IMR-90 (cell line): ENCODE measurements around the gene ADD2. TPM values are rescaled to one million over a fixed set of nuclear protein-coding genes. Genes with fewer than 3 reads are reported as not detected.

ENCODE experiments used
- ATAC-seq: fragments of 200-7000 bp; cut with Tn5 transposase; 2 replicates; pipeline ENCODE4 v1.9.1; 2020; ENCODE audit warnings: low read depth, mild to moderate bottlenecking, moderate library complexity
- BruUV-seq: library from RNA; stranded (reverse); fragments of 400-500 nt; replicated peaks from 2 replicates; lab custom pipeline; 2021; lab: Mats Ljungman, UMichigan
- CTCF ChIA-PET: fragments of 300-600 bp; formaldehyde crosslinking; extraction: SDS; loops from one replicate; lab custom pipeline; 2021; ENCODE audit warnings: antibody characterized with exemption; lab: Yijun Ruan, JAX
- POLR2A ChIA-PET: fragments of 300-600 bp; sonication (Branson Sonifier 250); formaldehyde crosslinking; loops from one replicate; lab custom pipeline; 2022; ENCODE audit warnings: antibody characterized with exemption; ENCODE audit not compliant: unreplicated experiment; lab: Charles Lee
- DNase-seq: peaks from one replicate; pipeline ENCODE4 v3.0.0; 2013
- H2AFZ ChIP-seq: replicated peaks from 2 replicates; pipeline ENCODE3; 2013; ENCODE audit warnings: low read length, mild to moderate bottlenecking; ENCODE audit not compliant: poor library complexity
- H2AK5ac ChIP-seq: 2 replicates; pipeline ENCODE4 v1.6.1; 2013; ENCODE audit warnings: low read depth, low read length, inconsistent platforms
- H2AK9ac ChIP-seq: replicated peaks from 2 replicates; pipeline ENCODE3; 2013; ENCODE audit warnings: mild to moderate bottlenecking, low read depth, low read length, moderate library complexity; ENCODE audit not compliant: poor library complexity
- H2BK120ac ChIP-seq: 2 replicates; pipeline ENCODE4 v1.6.1; 2013; ENCODE audit warnings: low read depth, low read length, inconsistent platforms
- H2BK15ac ChIP-seq: 3 replicates; pipeline ENCODE4 v1.6.1; 2013; ENCODE audit warnings: low read depth, low read length, inconsistent platforms
- H2BK20ac ChIP-seq: 2 replicates; pipeline ENCODE4 v1.6.1; 2013; ENCODE audit warnings: low read depth, mild to moderate bottlenecking, inconsistent platforms, low read length, moderate library complexity
- H2BK5ac ChIP-seq: 2 replicates; pipeline ENCODE4 v1.6.1; 2013; ENCODE audit warnings: mild to moderate bottlenecking, low read depth, low read length, inconsistent platforms; ENCODE audit not compliant: poor library complexity, severe bottlenecking
- H3K14ac ChIP-seq: replicated peaks from 2 replicates; pipeline ENCODE4 v1.6.1; 2013; ENCODE audit warnings: low read depth, low read length, inconsistent platforms
- H3K18ac ChIP-seq: 2 replicates; pipeline ENCODE4 v1.6.1; 2013; ENCODE audit warnings: low read depth, low read length, control low read depth
- H3K23ac ChIP-seq: 2 replicates; pipeline ENCODE4 v1.6.1; 2013; ENCODE audit warnings: low read depth, low read length, inconsistent platforms
- H3K27ac ChIP-seq: 2 replicates; pipeline ENCODE4 v1.5.1; 2013; ENCODE audit warnings: mild to moderate bottlenecking, control low read depth, low read length; ENCODE audit not compliant: insufficient read depth
- H3K27me3 ChIP-seq: 2 replicates; pipeline ENCODE4 v1.6.1; 2013; ENCODE audit warnings: low read length; ENCODE audit not compliant: control insufficient read depth, insufficient read depth
- H3K36me3 ChIP-seq: 2 replicates; pipeline ENCODE4 v1.6.1; 2013; ENCODE audit warnings: low read length, mixed read lengths; ENCODE audit not compliant: control insufficient read depth, insufficient read depth
- H3K4ac ChIP-seq: 2 replicates; pipeline ENCODE4 v1.6.1; 2013; ENCODE audit warnings: low read depth, low read length, inconsistent platforms
- H3K4me1 ChIP-seq: 2 replicates; pipeline ENCODE4 v1.6.1; 2013; ENCODE audit warnings: low read length, mixed read lengths; ENCODE audit not compliant: control insufficient read depth, insufficient read depth
- H3K4me2 ChIP-seq: 2 replicates; pipeline ENCODE4 v1.6.1; 2013; ENCODE audit warnings: low read depth, mild to moderate bottlenecking, control low read depth, low read length, moderate library complexity
- H3K4me3 ChIP-seq: 2 replicates; pipeline ENCODE4 v1.5.1; 2013; ENCODE audit warnings: low read depth, mild to moderate bottlenecking, control low read depth, low read length, moderate library complexity; ENCODE audit not compliant: insufficient read depth
- H3K56ac ChIP-seq: 2 replicates; pipeline ENCODE4 v1.6.1; 2013; ENCODE audit warnings: low read length, inconsistent platforms; ENCODE audit not compliant: insufficient read depth; ENCODE audit errors: extremely low read depth
- H3K79me1 ChIP-seq, 2 experiments: 2 replicates each; pipeline ENCODE4 v1.6.1; 2013; ENCODE audit warnings: low read length in 2 of 2, inconsistent platforms in 1 of 2, low read depth in 1 of 2
- H3K9ac ChIP-seq: 2 replicates; pipeline ENCODE4 v1.6.1; 2013; ENCODE audit warnings: low read depth, low read length, control low read depth
- H3K9me1 ChIP-seq: 2 replicates; pipeline ENCODE4 v1.6.1; 2013; ENCODE audit warnings: low read length, inconsistent platforms; ENCODE audit not compliant: insufficient read depth
- H3K9me3 ChIP-seq: 2 replicates; pipeline ENCODE4 v1.6.1; 2013; ENCODE audit warnings: low read length; ENCODE audit not compliant: control insufficient read depth, insufficient read depth
- H4K20me1 ChIP-seq: 2 replicates; pipeline ENCODE4 v1.6.1; 2013; ENCODE audit warnings: low read length, inconsistent platforms; ENCODE audit not compliant: insufficient read depth
- H4K5ac ChIP-seq: 2 replicates; pipeline ENCODE4 v1.6.1; 2013; ENCODE audit warnings: mild to moderate bottlenecking, low read depth, low read length, control low read depth
- H4K8ac ChIP-seq, 2 experiments: 2 replicates each; pipeline ENCODE4 v1.6.1; 2013; ENCODE audit warnings: low read depth in 2 of 2, low read length in 2 of 2, control low read depth in 1 of 2, inconsistent platforms in 1 of 2
- H4K91ac ChIP-seq: 2 replicates; pipeline ENCODE4 v1.6.1; 2013; ENCODE audit warnings: low read depth, low read length, inconsistent platforms; ENCODE audit not compliant: insufficient read depth
- BHLHE40 ChIP-seq: fragments of 150-350 bp; IDR thresholded peaks from 2 replicates; pipeline ENCODE4 v1.6.1; 2016; ENCODE audit warnings: mild to moderate bottlenecking, low read depth, low read length
- CEBPB ChIP-seq: IDR thresholded peaks from 2 replicates; pipeline ENCODE4 v1.6.1; 2012; ENCODE audit warnings: low read depth, low read length, improper control_type of control experiment
- CHD1 ChIP-seq: IDR thresholded peaks from 2 replicates; pipeline ENCODE4 v1.6.1; 2012; ENCODE audit warnings: low read depth, low read length, improper control_type of control experiment
- CTCF ChIP-seq: conservative IDR thresholded peaks from 2 replicates; pipeline ENCODE4 v1.5.1; 2012; ENCODE audit warnings: mild to moderate bottlenecking, low read depth, low read length, improper control_type of control experiment
- FOS ChIP-seq: fragments of 150-350 bp; IDR thresholded peaks from 2 replicates; pipeline ENCODE4 v1.6.1; 2016; ENCODE audit warnings: low read depth, low read length
- MAFK ChIP-seq: IDR thresholded peaks from 2 replicates; pipeline ENCODE4 v1.6.1; 2012; ENCODE audit warnings: low read depth, low read length, improper control_type of control experiment
- MAZ ChIP-seq: IDR thresholded peaks from 2 replicates; pipeline ENCODE4 v1.6.1; 2012; ENCODE audit warnings: low read depth, mild to moderate bottlenecking, low read length, improper control_type of control experiment, moderate library complexity, borderline replicate concordance
- MXI1 ChIP-seq: IDR thresholded peaks from 2 replicates; pipeline ENCODE4 v1.6.1; 2012; ENCODE audit warnings: low read depth, mild to moderate bottlenecking, low read length, moderate library complexity, borderline replicate concordance
- NFE2L2 ChIP-seq: fragments of 150-350 bp; IDR thresholded peaks from 2 replicates; pipeline ENCODE4 v1.6.1; 2016; ENCODE audit warnings: low read depth, mild to moderate bottlenecking, low read length
- POLR2A ChIP-seq: IDR thresholded peaks from 2 replicates; pipeline ENCODE4 v1.6.1; 2012; ENCODE audit warnings: mild to moderate bottlenecking, low read depth, low read length
- RAD21 ChIP-seq: IDR thresholded peaks from 2 replicates; pipeline ENCODE4 v1.6.1; 2012; ENCODE audit warnings: low read length, improper control_type of control experiment
- RCOR1 ChIP-seq: IDR thresholded peaks from 2 replicates; pipeline ENCODE4 v1.6.1; 2012; ENCODE audit warnings: mild to moderate bottlenecking, low read length, improper control_type of control experiment; ENCODE audit not compliant: insufficient replicate concordance
- RFX5 ChIP-seq: IDR thresholded peaks from 2 replicates; pipeline ENCODE4 v1.8.0; 2012; ENCODE audit warnings: low read depth, mild to moderate bottlenecking, low read length, moderate library complexity
- SMC3 ChIP-seq: fragments of 150-350 bp; IDR thresholded peaks from 2 replicates; pipeline ENCODE4 v1.6.1; 2016; ENCODE audit warnings: low read depth, mild to moderate bottlenecking, antibody characterized with exemption, low read length, moderate library complexity
- WGBS, 2 experiments: methylation state at CpG; one replicate each; pipeline versions ENCODE4 v1.1.5 to v1.1.7; 2013; ENCODE audit warnings: missing lambda C conversion rate in 2 of 2; ENCODE audit not compliant: insufficient read length in 1 of 2; ENCODE audit errors: extremely low coverage in 2 of 2; 5-methylcytosine and 5-hydroxymethylcytosine counted together
- dilution Hi-C: fragments of 300-500 bp; cut with HindIII; formaldehyde crosslinking; loops from one replicate; pipeline ENCODE4 v1.14.3; 2018; ENCODE audit warnings: low sequenced_read_pairs; ENCODE audit not compliant: unreplicated experiment
- in situ Hi-C: fragments of 300-500 bp; cut with MboI; formaldehyde crosslinking; loops from 3 replicates; pipeline ENCODE4 v1.14.3; 2019; ENCODE audit warnings: low sequenced_read_pairs, inconsistent platforms, mixed read lengths
- intact Hi-C: fragments of 100-400 bp; cut with micrococcal nuclease; formaldehyde crosslinking; loops from 2 replicates; pipeline ENCODE4 v1.10.0; 2022
- polyA plus RNA-seq, 3 experiments: library from polyadenylated mRNA; depleted of rRNA; stranded (reverse); fragments of >200 nt; gene quantifications; 2 replicates each; pipeline ENCODE4 v1.2.3, GENCODE V29; 2012; ENCODE audit warnings: low replicate concordance in 1 of 3
- total RNA-seq: library from RNA; depleted of rRNA; stranded (reverse); fragments of >200 nt; gene quantifications from 2 replicates; pipeline ENCODE4 v1.2.3, GENCODE V29; 2012
- TF ChIP-seq, protein P1 (sequence below): fragments of 150-350 bp; IDR thresholded peaks from 2 replicates; pipeline ENCODE4 v1.6.1; 2017; ENCODE audit warnings: mild to moderate bottlenecking, antibody characterized with exemption, low read length, low read depth
- TF ChIP-seq, protein P2 (sequence below): fragments of 150-350 bp; IDR thresholded peaks from 2 replicates; pipeline ENCODE4 v1.6.1; 2016; ENCODE audit warnings: low read depth, mild to moderate bottlenecking, low read length, moderate library complexity, borderline replicate concordance

The ADD2 gene
- total and polyA plus RNA-seq, 2 of the 4 experiments (the other 2 are of a cell fraction), result not detected

DNA sequence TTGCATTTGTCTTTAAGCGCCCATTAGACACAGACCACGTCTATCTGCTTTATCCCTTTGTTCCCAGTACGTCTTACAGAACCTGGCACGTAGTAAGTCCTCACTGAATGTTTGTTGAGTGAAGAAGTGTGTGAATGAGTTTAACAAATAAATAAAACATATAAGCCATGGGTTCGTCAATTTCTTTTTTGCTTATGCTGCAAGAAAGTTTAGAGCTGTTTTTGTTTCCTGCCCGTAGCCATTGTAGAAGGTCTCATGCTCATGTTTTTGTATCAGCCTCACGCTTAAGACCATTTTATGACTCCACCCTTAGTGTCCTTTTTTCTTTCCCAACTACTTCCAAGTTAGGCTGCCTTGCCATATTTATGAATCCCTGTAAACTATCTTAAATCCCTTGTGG is 2.5 kb downstream of the ADD2 start:
- Histone ChIP-seq H3K79me1 (no peaks in the 10 kb centered on the region), H2AK5ac (no peak overlapping the region), H3K14ac (no peak overlapping the region), H2BK5ac (no peak overlapping the region), H3K36me3 (no peaks in the 10 kb centered on the region), H2BK120ac (no peak overlapping the region), H2BK20ac (no peak overlapping the region), H4K5ac (no peak overlapping the region), H3K4me3 (no peak overlapping the region), H3K9ac (no peak overlapping the region), H3K18ac (no peak overlapping the region), H4K91ac (no peak overlapping the region), H2AK9ac (no peak overlapping the region), H2BK15ac (no peak overlapping the region), H3K9me3 (no peaks in the 10 kb centered on the region), H3K27ac (no peak overlapping the region), H3K4me1 (no peaks in the 10 kb centered on the region), H3K4me2 (no peak overlapping the region), H2AFZ (no peak overlapping the region), H3K4ac (no peak overlapping the region), H3K56ac (no peak overlapping the region), H3K23ac (no peak overlapping the region), H4K20me1 (no peaks in the 10 kb centered on the region), H3K27me3 (peaks cover 42% of the 10 kb centered on the region), H4K8ac (no peak overlapping the region), H3K9me1 (peaks cover 2% of the 10 kb centered on the region; the same call in 1 of the 2 replicates)
- ATAC-seq, result no peak
- ChIA-PET POLR2A (no interaction called here), CTCF (no interaction called here)
- dilution Hi-C loops (no loop called here), intact Hi-C loops (no loop called here), in situ Hi-C loops (no loop called here)
- DNase-seq, result no peak
- no TSS peak for BruUV-seq
- no CpG with 5 or more reads among the region's 7 CpGs for WGBS, 2 experiments
- TF ChIP-seq, protein P1, sequence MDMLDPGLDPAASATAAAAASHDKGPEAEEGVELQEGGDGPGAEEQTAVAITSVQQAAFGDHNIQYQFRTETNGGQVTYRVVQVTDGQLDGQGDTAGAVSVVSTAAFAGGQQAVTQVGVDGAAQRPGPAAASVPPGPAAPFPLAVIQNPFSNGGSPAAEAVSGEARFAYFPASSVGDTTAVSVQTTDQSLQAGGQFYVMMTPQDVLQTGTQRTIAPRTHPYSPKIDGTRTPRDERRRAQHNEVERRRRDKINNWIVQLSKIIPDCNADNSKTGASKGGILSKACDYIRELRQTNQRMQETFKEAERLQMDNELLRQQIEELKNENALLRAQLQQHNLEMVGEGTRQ, result no peak
- TF ChIP-seq BHLHE40, result no peak
- no peak for TF ChIP-seq RFX5
- TF ChIP-seq CEBPB, result no peak
- no peak for TF ChIP-seq NFE2L2
- TF ChIP-seq, protein P2, sequence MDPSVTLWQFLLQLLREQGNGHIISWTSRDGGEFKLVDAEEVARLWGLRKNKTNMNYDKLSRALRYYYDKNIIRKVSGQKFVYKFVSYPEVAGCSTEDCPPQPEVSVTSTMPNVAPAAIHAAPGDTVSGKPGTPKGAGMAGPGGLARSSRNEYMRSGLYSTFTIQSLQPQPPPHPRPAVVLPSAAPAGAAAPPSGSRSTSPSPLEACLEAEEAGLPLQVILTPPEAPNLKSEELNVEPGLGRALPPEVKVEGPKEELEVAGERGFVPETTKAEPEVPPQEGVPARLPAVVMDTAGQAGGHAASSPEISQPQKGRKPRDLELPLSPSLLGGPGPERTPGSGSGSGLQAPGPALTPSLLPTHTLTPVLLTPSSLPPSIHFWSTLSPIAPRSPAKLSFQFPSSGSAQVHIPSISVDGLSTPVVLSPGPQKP, result no peak
- TF ChIP-seq CHD1, result no peak
- TF ChIP-seq MXI1, result no peak
- TF ChIP-seq RCOR1, result no peak
- TF ChIP-seq SMC3, result no peak
- no peak for TF ChIP-seq MAZ
- TF ChIP-seq POLR2A, result no peak
- TF ChIP-seq RAD21, result no peak
- no peak for TF ChIP-seq CTCF
- TF ChIP-seq MAFK, result no peak
- no peak for TF ChIP-seq FOS
